ENCODE measurements around the gene CNDP1. TPM values are rescaled to one million over a fixed set of nuclear protein-coding genes. Genes with fewer than 3 reads are reported as not detected.

The CNDP1 gene
- total RNA-seq, 1 experiment from 2014 or later: not detected

DNA sequence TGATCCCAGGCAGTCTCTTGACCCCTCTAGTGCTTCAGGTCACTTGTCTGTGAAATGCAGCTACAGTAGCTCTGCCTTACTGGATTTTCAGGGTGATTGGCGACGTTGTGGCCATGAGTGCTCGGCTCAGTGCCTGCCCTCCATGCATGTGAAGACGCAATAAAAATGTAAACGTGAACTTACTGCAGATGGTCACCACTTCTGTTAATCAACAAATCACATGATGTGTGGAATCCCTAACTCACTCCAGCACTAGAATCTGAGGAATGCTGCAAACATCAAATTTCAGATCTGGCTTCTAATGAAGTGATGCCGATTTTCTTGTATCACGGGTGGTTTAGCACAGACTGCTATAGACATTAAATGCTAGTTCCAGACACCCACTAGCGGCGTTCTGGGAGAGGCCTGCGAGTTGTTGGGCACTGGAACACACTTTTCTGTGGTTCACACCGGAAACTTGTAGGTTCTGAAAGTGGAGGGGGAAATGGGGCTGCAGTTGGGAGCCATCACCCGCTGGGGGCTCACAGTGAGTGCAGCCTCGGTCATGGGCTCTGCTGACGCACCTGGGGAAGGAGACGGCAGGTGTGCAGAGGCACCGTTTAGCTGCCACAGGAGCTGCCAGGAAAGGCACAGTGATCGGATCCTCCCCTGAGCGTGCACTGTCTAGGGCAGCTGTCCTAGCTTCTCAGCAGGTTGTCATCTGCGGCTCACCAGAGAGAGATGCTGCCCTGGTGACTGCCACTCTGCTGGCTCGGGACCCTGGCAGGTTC, 6.5 kb downstream of the CNDP1 start:
- TF ChIP-seq, protein P1, sequence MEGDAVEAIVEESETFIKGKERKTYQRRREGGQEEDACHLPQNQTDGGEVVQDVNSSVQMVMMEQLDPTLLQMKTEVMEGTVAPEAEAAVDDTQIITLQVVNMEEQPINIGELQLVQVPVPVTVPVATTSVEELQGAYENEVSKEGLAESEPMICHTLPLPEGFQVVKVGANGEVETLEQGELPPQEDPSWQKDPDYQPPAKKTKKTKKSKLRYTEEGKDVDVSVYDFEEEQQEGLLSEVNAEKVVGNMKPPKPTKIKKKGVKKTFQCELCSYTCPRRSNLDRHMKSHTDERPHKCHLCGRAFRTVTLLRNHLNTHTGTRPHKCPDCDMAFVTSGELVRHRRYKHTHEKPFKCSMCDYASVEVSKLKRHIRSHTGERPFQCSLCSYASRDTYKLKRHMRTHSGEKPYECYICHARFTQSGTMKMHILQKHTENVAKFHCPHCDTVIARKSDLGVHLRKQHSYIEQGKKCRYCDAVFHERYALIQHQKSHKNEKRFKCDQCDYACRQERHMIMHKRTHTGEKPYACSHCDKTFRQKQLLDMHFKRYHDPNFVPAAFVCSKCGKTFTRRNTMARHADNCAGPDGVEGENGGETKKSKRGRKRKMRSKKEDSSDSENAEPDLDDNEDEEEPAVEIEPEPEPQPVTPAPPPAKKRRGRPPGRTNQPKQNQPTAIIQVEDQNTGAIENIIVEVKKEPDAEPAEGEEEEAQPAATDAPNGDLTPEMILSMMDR (IDR thresholded peaks at IDR 0.05; ENCODE audit: unreplicated experiment): no peak
- no peaks in the 10 kb centered on the region for H3K9me3 Mint-ChIP-seq (ENCODE audit: low read depth, unreplicated experiment)
- DNase-seq: no peak
- peaks cover 10% of the 10 kb centered on the region for H3K27me3 Mint-ChIP-seq (ENCODE audit: unreplicated experiment)
- H3K4me1 Mint-ChIP-seq (ENCODE audit: low read depth, unreplicated experiment): peaks cover 9% of the 10 kb centered on the region
- BruUV-seq (replicated peaks): no TSS peak
- H3K4me3 Mint-ChIP-seq (ENCODE audit: low read depth, unreplicated experiment): no peak overlapping the region
- H3K27ac Mint-ChIP-seq (ENCODE audit: unreplicated experiment): no peak overlapping the region
- CTCF ChIA-PET: interaction anchor here (1.7 to 1.8 kb wide), 2 partner anchors 11 to 45 kb away, joined by 4 to 7 read pairs; partner anchors contain the start of gene CNDP2
- H3K36me3 Mint-ChIP-seq (ENCODE audit: insufficient read depth, unreplicated experiment): no peaks in the 10 kb centered on the region
- intact Hi-C loops (cut with micrococcal nuclease; ENCODE audit: unreplicated experiment): no loop called here

DNA sequence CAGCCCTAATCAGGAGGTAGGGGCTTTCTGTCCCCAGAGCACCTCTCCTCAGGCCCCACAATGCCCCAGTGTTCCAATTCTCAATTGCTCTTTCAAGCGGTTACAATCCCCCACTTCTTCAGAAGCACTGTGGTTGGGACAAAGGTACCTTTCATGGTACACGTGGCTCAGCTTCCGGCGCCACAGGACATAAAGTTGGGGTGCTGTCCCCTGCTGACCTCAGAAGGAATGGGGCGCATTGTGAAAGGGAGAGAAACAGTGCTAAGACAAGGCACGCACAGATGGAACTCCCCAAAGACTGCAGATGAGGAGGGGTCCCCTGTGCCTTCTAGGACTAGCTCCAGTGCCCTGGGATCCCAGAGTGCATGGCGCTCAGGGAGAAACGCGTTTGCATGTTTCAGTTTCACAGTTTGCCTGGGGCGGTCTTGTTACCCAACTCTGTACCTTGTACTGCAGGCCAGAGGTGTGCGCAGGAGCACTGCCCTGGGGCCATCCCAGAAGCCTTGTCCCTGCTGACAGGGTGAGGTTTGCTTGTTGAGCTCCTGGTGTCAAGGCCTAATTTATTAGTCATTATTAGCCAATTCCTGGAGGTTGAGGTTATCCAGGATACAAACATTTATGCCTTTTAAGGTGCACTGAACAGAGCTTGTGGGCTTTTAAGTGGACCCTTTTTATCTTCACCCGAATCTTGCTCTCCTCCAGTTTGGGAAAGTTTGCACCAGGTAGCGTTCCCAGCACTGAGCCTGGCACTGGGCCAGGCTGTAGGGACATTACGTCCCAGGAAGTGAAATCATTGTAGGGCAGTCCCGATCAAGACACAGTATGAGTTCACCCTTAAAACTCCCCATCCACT, 7.6 kb downstream of the CNDP1 start:
- Mint-ChIP-seq H3K36me3 (ENCODE audit: insufficient read depth, unreplicated experiment) (no peaks in the 10 kb centered on the region), H3K9me3 (ENCODE audit: low read depth, unreplicated experiment) (no peaks in the 10 kb centered on the region), H3K27ac (ENCODE audit: unreplicated experiment) (no peak overlapping the region), H3K27me3 (ENCODE audit: unreplicated experiment) (peaks cover 10% of the 10 kb centered on the region), H3K4me3 (ENCODE audit: low read depth, unreplicated experiment) (peak overlapping the region; percentile 32), H3K4me1 (ENCODE audit: low read depth, unreplicated experiment) (peaks cover 17% of the 10 kb centered on the region)
- TF ChIP-seq, protein P1 (IDR thresholded peaks at IDR 0.05; ENCODE audit: unreplicated experiment): no peak
- intact Hi-C loops (cut with micrococcal nuclease; ENCODE audit: unreplicated experiment): no loop called here
- CTCF ChIA-PET: interaction anchor here (1.7 to 1.8 kb wide), 2 partner anchors 10 to 46 kb away, joined by 4 to 7 read pairs; partner anchors contain the start of gene CNDP2
- no TSS peak for BruUV-seq (replicated peaks)
- peak; percentile 65 for DNase-seq

DNA sequence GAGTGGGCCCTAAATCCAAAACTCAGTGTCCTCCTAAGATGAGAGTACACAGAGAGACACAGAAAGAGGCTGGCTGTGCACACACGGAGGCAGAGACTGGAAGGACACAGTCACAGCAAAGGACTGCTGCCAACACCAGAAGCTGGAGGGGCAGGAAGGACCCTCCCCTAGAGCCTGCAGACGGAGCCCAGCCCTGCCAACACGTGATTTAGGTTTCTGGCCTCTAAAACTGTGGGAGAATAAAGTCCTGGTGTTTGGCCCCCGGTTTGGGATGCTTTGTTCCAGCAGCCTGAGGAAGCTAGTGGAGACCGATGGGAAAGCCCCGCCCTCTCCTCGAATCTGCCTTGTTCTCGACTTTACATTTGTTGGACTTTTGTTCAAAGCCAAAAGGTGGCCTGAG, 10.6 kb downstream of the CNDP1 start:
- BruUV-seq (replicated peaks): no TSS peak
- Mint-ChIP-seq H3K36me3 (ENCODE audit: insufficient read depth, unreplicated experiment) (no peaks in the 10 kb centered on the region), H3K9me3 (ENCODE audit: low read depth, unreplicated experiment) (peaks cover 10% of the 10 kb centered on the region), H3K4me1 (ENCODE audit: low read depth, unreplicated experiment) (peaks cover 25% of the 10 kb centered on the region), H3K27ac (ENCODE audit: unreplicated experiment) (no peak overlapping the region), H3K27me3 (ENCODE audit: unreplicated experiment) (no peaks in the 10 kb centered on the region), H3K4me3 (ENCODE audit: low read depth, unreplicated experiment) (no peak overlapping the region)
- intact Hi-C loops (cut with micrococcal nuclease; ENCODE audit: unreplicated experiment): no loop called here
- CTCF ChIA-PET: no interaction called here
- DNase-seq: no peak
- TF ChIP-seq, protein P1 (IDR thresholded peaks at IDR 0.05; ENCODE audit: unreplicated experiment): no peak

DNA sequence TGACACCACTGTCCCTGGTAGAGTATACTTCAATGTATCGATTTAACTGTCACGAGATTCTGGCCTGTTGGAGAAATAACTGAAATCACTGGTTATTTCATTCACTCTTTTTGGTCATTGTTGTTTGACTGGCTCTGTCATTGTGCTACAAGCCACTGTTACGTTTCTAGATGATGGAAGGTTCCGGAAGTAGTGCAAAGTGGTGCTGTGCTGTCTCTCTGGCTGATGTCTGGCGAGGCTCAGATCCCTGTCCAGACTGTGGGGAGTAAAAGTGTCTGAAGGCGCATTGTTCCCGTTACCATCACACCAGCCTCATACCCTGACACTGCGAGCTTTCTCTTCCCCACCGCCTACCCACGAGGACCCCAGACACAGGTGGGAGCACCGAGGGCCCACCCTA, 11.7 kb downstream of the CNDP1 start:
- TF ChIP-seq, protein P1 (IDR thresholded peaks at IDR 0.05; ENCODE audit: unreplicated experiment): no peak
- no TSS peak for BruUV-seq (replicated peaks)
- no peak overlapping the region for H3K27ac Mint-ChIP-seq (ENCODE audit: unreplicated experiment)
- CTCF ChIA-PET: interaction anchor here (1.4 kb wide), 1 partner anchor 193 kb away, joined by 3 read pairs; no protein-coding TSS in a partner anchor
- no peaks in the 10 kb centered on the region for H3K27me3 Mint-ChIP-seq (ENCODE audit: unreplicated experiment)
- DNase-seq: no peak
- intact Hi-C loops (cut with micrococcal nuclease; ENCODE audit: unreplicated experiment): no loop called here
- H3K36me3 Mint-ChIP-seq (ENCODE audit: insufficient read depth, unreplicated experiment): no peaks in the 10 kb centered on the region
- H3K4me3 Mint-ChIP-seq (ENCODE audit: low read depth, unreplicated experiment): no peak overlapping the region
- peaks cover 10% of the 10 kb centered on the region for H3K9me3 Mint-ChIP-seq (ENCODE audit: low read depth, unreplicated experiment)
- peaks cover 25% of the 10 kb centered on the region for H3K4me1 Mint-ChIP-seq (ENCODE audit: low read depth, unreplicated experiment)
